Measurements from ENCODE around the gene FXYD2. TPM values are rescaled to one million over a fixed set of nuclear protein-coding genes. Genes with fewer than 3 reads are reported as not detected.

Gene FXYD2
- total and polyA plus RNA-seq, 2 of the 4 experiments (the other 2 are of a cell fraction), result 0.09 TPM; not detected in 1

DNA sequence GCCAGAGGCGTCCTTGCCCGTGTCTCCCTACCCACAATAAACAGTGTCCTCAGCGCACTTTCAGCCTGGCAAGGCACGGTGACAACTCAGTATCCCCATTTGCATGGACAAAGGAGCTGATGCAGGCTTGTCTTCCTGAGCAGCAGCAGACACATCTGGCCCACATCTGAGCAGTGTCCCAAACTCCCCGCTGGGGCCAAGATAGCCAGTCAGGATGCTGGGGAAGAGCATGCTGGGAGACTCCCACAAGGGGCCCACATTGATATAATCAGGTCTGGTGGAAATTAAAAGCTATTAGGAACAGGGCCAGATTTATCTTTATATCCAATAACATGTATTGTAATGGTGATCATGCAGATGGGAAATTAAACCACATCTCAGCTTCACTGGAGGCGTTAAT is 52.2 kb downstream of the FXYD2 start:
- H4K8ac ChIP-seq (ENCODE audit: low read depth in 2 of 2, low read length in 2 of 2), result no peak overlapping the region
- H4K91ac ChIP-seq (ENCODE audit: insufficient read depth, low read depth, low read length), result no peak overlapping the region
- no peak overlapping the region for H3K18ac ChIP-seq (ENCODE audit: low read depth, low read length)
- H3K27me3 ChIP-seq (ENCODE audit: control insufficient read depth, insufficient read depth, low read length), result peaks cover 6% of the 10 kb centered on the region
- intact Hi-C loops (cut with micrococcal nuclease), result no loop called here
- in situ Hi-C loops (cut with MboI; ENCODE audit: low sequenced_read_pairs), result no loop called here
- no peak overlapping the region for H3K4ac ChIP-seq (ENCODE audit: low read depth, low read length)
- WGBS, 2 experiments (ENCODE audit: extremely low coverage in 2 of 2, insufficient read length in 1 of 2), result 59% methylated on average over 3 of the region's 6 CpGs; no CpG with 5 or more reads in 1 of the 2 experiments
- H3K4me3 ChIP-seq (ENCODE audit: insufficient read depth, low read depth, low read length), result no peak overlapping the region
- no peaks in the 10 kb centered on the region for H3K9me3 ChIP-seq (ENCODE audit: control insufficient read depth, insufficient read depth, low read length)
- no peak for DNase-seq
- H2BK5ac ChIP-seq (ENCODE audit: low read depth, low read length, poor library complexity, severe bottlenecking), result no peak overlapping the region
- H3K79me1 ChIP-seq (ENCODE audit: low read depth in 1 of 2, low read length in 2 of 2), result no peaks in the 10 kb centered on the region
- H2AK5ac ChIP-seq (ENCODE audit: low read depth, low read length), result no peak overlapping the region
- H3K9ac ChIP-seq (ENCODE audit: low read depth, low read length), result no peak overlapping the region
- no peak overlapping the region for H2BK20ac ChIP-seq (ENCODE audit: low read depth, low read length)
- H3K27ac ChIP-seq (ENCODE audit: insufficient read depth, low read length), result no peak overlapping the region
- ChIA-PET CTCF (no interaction called here), POLR2A (ENCODE audit: unreplicated experiment) (no interaction called here)
- no peak overlapping the region for H3K56ac ChIP-seq (ENCODE audit: extremely low read depth, insufficient read depth, low read length)
- no peaks in the 10 kb centered on the region for H3K36me3 ChIP-seq (ENCODE audit: control insufficient read depth, insufficient read depth, low read length)
- BruUV-seq (replicated peaks), result no TSS peak
- H2BK15ac ChIP-seq (ENCODE audit: low read depth, low read length), result no peak overlapping the region
- no peak overlapping the region for H2AK9ac ChIP-seq (replicated peaks; ENCODE audit: low read depth, low read length, poor library complexity)
- TF ChIP-seq, protein P1, sequence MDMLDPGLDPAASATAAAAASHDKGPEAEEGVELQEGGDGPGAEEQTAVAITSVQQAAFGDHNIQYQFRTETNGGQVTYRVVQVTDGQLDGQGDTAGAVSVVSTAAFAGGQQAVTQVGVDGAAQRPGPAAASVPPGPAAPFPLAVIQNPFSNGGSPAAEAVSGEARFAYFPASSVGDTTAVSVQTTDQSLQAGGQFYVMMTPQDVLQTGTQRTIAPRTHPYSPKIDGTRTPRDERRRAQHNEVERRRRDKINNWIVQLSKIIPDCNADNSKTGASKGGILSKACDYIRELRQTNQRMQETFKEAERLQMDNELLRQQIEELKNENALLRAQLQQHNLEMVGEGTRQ (IDR thresholded peaks at IDR 0.05; ENCODE audit: low read depth, low read length), result no peak
- TF ChIP-seq RCOR1 (IDR thresholded peaks at IDR 0.05; ENCODE audit: insufficient replicate concordance, low read length) (no peak), RAD21 (IDR thresholded peaks at IDR 0.05; ENCODE audit: low read length) (no peak), MXI1 (IDR thresholded peaks at IDR 0.05; ENCODE audit: borderline replicate concordance, low read depth, low read length) (no peak), POLR2A (IDR thresholded peaks at IDR 0.05; ENCODE audit: low read depth, low read length) (no peak), BHLHE40 (IDR thresholded peaks at IDR 0.05; ENCODE audit: low read depth, low read length) (no peak), FOS (IDR thresholded peaks at IDR 0.05; ENCODE audit: low read depth, low read length) (no peak), NFE2L2 (IDR thresholded peaks at IDR 0.05; ENCODE audit: low read depth, low read length) (no peak)
- TF ChIP-seq, protein P2, sequence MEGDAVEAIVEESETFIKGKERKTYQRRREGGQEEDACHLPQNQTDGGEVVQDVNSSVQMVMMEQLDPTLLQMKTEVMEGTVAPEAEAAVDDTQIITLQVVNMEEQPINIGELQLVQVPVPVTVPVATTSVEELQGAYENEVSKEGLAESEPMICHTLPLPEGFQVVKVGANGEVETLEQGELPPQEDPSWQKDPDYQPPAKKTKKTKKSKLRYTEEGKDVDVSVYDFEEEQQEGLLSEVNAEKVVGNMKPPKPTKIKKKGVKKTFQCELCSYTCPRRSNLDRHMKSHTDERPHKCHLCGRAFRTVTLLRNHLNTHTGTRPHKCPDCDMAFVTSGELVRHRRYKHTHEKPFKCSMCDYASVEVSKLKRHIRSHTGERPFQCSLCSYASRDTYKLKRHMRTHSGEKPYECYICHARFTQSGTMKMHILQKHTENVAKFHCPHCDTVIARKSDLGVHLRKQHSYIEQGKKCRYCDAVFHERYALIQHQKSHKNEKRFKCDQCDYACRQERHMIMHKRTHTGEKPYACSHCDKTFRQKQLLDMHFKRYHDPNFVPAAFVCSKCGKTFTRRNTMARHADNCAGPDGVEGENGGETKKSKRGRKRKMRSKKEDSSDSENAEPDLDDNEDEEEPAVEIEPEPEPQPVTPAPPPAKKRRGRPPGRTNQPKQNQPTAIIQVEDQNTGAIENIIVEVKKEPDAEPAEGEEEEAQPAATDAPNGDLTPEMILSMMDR (conservative IDR thresholded peaks at IDR 0.05; ENCODE audit: low read depth, low read length), result no peak
- no peak overlapping the region for H3K14ac ChIP-seq (replicated peaks; ENCODE audit: low read depth, low read length)
- H4K5ac ChIP-seq (ENCODE audit: low read depth, low read length), result no peak overlapping the region
- no peaks in the 10 kb centered on the region for H3K4me1 ChIP-seq (ENCODE audit: control insufficient read depth, insufficient read depth, low read length)
- H2AFZ ChIP-seq (replicated peaks; ENCODE audit: low read length, poor library complexity), result no peak overlapping the region
- no peaks in the 10 kb centered on the region for H3K9me1 ChIP-seq (ENCODE audit: insufficient read depth, low read length)
- H3K4me2 ChIP-seq (ENCODE audit: low read depth, low read length), result no peak overlapping the region
- no peak overlapping the region for H2BK120ac ChIP-seq (ENCODE audit: low read depth, low read length)
- dilution Hi-C loops (cut with HindIII; ENCODE audit: low sequenced_read_pairs, unreplicated experiment), result no loop called here
- no peak overlapping the region for H3K23ac ChIP-seq (ENCODE audit: low read depth, low read length)
- H4K20me1 ChIP-seq (ENCODE audit: insufficient read depth, low read length), result no peaks in the 10 kb centered on the region
- no peak for ATAC-seq (ENCODE audit: low read depth)

Measured in IMR-90 (cell line).